A549 (cell line): Measurements from ENCODE around the gene AP5M1. TPM values are rescaled to one million over a fixed set of nuclear protein-coding genes. Genes with fewer than 3 reads are reported as not detected.
"Not testable (repeated sequence)": the region's sequence is repeated elsewhere in the genome, so short reads cannot be mapped to it uniquely, and the experiment has no call there.

Experiments used
- ATAC-seq, 2 experiments: fragments of 200-7000 bp in 1 of 2; fragments of >200 bp in 1 of 2; cut with Nextera tagmentation in 1 of 2; cut with Tn5 transposase in 1 of 2; 3 replicates each; pipeline versions ENCODE4 v1.8.0 to v1.9.1; 2018 to 2020; ENCODE audit warnings: mild to moderate bottlenecking in 1 of 2, moderate library complexity in 1 of 2
- CTCF ChIA-PET: fragments of 300-600 bp; sonication (Branson Sonifier 250); formaldehyde crosslinking; extraction: SDS; loops from one replicate; lab custom pipeline; 2021; ENCODE audit warnings: antibody characterized with exemption, inconsistent platforms; lab: Yijun Ruan, JAX
- POLR2A ChIA-PET: fragments of 350-600 bp; formaldehyde crosslinking; extraction: SDS; loops from one replicate; lab custom pipeline; 2021; ENCODE audit warnings: antibody characterized with exemption, inconsistent platforms; lab: Yijun Ruan, JAX
- DNase-seq, 2 experiments: peaks; one replicate each; pipeline versions ENCODE4 v3.0.0 to v3.0.0-alpha.2; 2011 to 2016; ENCODE audit warnings: low read depth in 1 of 2, low spot score in 1 of 2
- FAIRE-seq: peaks from 2 replicates; lab custom pipeline; 2011; peaks lifted over from hg19 to GRCh38; lab: Jason Lieb, UNC
- H3K27ac ChIP-seq, 2 experiments: fragments of >200 bp; sonication (Bioruptor Twin); formaldehyde crosslinking; 3 replicates each; pipeline ENCODE4 v1.5.1; 2016 to 2017
- H3K4me1 ChIP-seq: fragments of >200 bp; sonication (Bioruptor Twin); formaldehyde crosslinking; 3 replicates; pipeline ENCODE4 v1.6.1; 2016
- H3K4me2 ChIP-seq: fragments of >200 bp; sonication (Bioruptor Twin); formaldehyde crosslinking; 3 replicates; pipeline ENCODE4 v1.6.1; 2016
- H3K4me3 ChIP-seq: fragments of >200 bp; sonication (Bioruptor Twin); formaldehyde crosslinking; 3 replicates; pipeline ENCODE4 v1.5.1; 2016
- H3K9me3 ChIP-seq: fragments of >200 bp; sonication (Bioruptor Twin); formaldehyde crosslinking; 3 replicates; pipeline ENCODE4 v1.6.1; 2016
- BCL3 ChIP-seq: fragments of >200 bp; sonication (Bioruptor Twin); formaldehyde crosslinking; IDR thresholded peaks from 3 replicates; pipeline ENCODE4 v1.6.1; 2016
- BHLHE40 ChIP-seq: IDR thresholded peaks from 2 replicates; pipeline ENCODE4 v1.6.1; 2012; ENCODE audit warnings: low read depth, low read length, inconsistent platforms
- CHD4 ChIP-seq: fragments of 200-600 bp; sonication (generic); IDR thresholded peaks from 2 replicates; pipeline ENCODE4 v1.6.1; 2016; ENCODE audit warnings: antibody characterized with exemption, mild to moderate bottlenecking, borderline replicate concordance
- E2F6 ChIP-seq: IDR thresholded peaks from 2 replicates; pipeline ENCODE4 v1.6.1; 2012; ENCODE audit warnings: low read depth, borderline replicate concordance
- HOXA7 ChIP-seq: fragments of 250-450 bp; sonication (Bioruptor Pico); IDR thresholded peaks from 2 replicates; pipeline ENCODE4 v1.5.0; 2020; ENCODE audit warnings: mild to moderate bottlenecking, moderate library complexity
- POLR2A ChIP-seq: IDR thresholded peaks from 2 replicates; pipeline ENCODE4 v1.6.1; 2012; ENCODE audit warnings: mild to moderate bottlenecking, low read length
- RCOR1 ChIP-seq: fragments of 150-350 bp; IDR thresholded peaks from 2 replicates; pipeline ENCODE4 v1.6.1; 2014; ENCODE audit warnings: antibody characterized with exemption, low read length, low read depth
- RFX5 ChIP-seq: fragments of 450-650 bp; IDR thresholded peaks from 2 replicates; pipeline ENCODE4 v1.7.1; 2014; ENCODE audit warnings: antibody characterized with exemption, mild to moderate bottlenecking, moderate library complexity
- SREBF2 ChIP-seq: fragments of 450-650 bp; IDR thresholded peaks from 2 replicates; pipeline ENCODE4 v1.6.1; 2014; ENCODE audit warnings: mild to moderate bottlenecking, moderate library complexity
- WGBS: methylation state at CpG from one replicate; pipeline ENCODE4 v1.1.6; 2017; ENCODE audit errors: missing lambda C conversion rate; 5-methylcytosine and 5-hydroxymethylcytosine counted together
- polyA plus RNA-seq, 4 experiments: library from polyadenylated mRNA; depleted of rRNA in 3 of 4; stranded (reverse); fragments of >200 nt; fragmentation: RNase III in 1 of 4; extraction: RNeasy Plus Mini Kit Qiagen cat#74134 plus additional on column Dnase treatment in 1 of 4; gene quantifications; 2 replicates in 3 of 4; 3 replicates in 1 of 4; pipeline ENCODE4 v1.2.3, GENCODE V29; 2011 to 2017
- TF ChIP-seq, protein P1 (sequence below): fragments of 250-450 bp; sonication (Bioruptor Pico); IDR thresholded peaks from 2 replicates; pipeline ENCODE4 v1.5.0; 2021; ENCODE audit warnings: mild to moderate bottlenecking, moderate library complexity, borderline replicate concordance
- TF ChIP-seq, protein P2 (sequence below): fragments of 200-600 bp; sonication (generic); IDR thresholded peaks from 2 replicates; pipeline ENCODE4 v1.6.1; 2016; ENCODE audit warnings: antibody characterized with exemption, mild to moderate bottlenecking, moderate library complexity

Gene AP5M1
- polyA plus RNA-seq, 2 of the 4 experiments (the other 2 are of a cell fraction) = 22.8 to 40.6 TPM

DNA sequence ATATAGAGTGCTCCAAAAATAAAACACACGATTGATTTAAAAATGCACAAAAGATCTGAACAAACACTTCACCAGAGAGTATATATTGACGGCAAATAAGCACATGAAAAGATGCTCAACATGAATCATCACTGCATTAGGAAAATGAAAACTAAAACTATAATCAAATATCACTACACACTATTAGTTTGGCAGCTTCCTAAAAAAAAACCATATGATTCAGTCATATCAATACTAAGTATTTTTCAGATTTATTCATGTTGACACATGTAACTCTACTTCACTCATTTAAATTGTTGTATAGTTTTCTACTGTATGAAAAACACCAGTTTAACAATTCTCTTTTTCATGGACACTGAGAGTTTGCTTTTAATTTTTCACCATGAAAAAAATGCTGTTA is 41.7 kb upstream of the AP5M1 start (continued):
- TF ChIP-seq E2F6 = no peak

DNA sequence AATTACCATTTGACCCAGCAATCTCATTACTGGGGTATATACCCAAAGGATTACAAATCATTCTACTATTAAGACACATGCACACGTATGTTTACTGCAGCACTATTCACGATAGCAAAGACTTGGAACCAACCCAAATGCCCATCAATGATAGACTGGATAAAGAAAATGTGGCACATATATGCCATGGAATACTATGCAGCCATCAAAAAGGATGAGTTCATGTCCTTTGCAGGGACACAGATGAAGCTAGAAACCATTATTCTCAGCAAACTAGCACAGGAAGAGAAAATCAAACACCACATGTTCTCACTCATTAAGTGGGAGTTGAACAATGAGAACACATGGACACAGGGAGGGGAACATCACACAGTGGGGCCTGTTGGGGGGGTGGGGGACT is 40.5 kb upstream of the AP5M1 start:
- H3K4me2 ChIP-seq, FAIRE-seq, H3K4me3 ChIP-seq, H3K27ac ChIP-seq, H3K4me1 ChIP-seq, CTCF ChIA-PET, H3K9me3 ChIP-seq, DNase-seq, POLR2A ChIA-PET, ATAC-seq: not testable (repeated sequence)
- WGBS = 89% methylated on average over 2 of the region's 2 CpGs

- Histone ChIP-seq H3K4me2 (no peak overlapping the region), H3K4me1 (no peaks in the 10 kb centered on the region), H3K9me3 (no peaks in the 10 kb centered on the region), H3K27ac (no peak overlapping the region), H3K4me3 (no peak overlapping the region)
- TF ChIP-seq BHLHE40 (no peak), HOXA7 (CRISPR knock-in tag) (no peak), RFX5 (no peak), E2F6 (no peak), RCOR1 (no peak), CHD4 (no peak), POLR2A (no peak), SREBF2 (no peak), BCL3 (no peak)
- TF ChIP-seq, protein P1, sequence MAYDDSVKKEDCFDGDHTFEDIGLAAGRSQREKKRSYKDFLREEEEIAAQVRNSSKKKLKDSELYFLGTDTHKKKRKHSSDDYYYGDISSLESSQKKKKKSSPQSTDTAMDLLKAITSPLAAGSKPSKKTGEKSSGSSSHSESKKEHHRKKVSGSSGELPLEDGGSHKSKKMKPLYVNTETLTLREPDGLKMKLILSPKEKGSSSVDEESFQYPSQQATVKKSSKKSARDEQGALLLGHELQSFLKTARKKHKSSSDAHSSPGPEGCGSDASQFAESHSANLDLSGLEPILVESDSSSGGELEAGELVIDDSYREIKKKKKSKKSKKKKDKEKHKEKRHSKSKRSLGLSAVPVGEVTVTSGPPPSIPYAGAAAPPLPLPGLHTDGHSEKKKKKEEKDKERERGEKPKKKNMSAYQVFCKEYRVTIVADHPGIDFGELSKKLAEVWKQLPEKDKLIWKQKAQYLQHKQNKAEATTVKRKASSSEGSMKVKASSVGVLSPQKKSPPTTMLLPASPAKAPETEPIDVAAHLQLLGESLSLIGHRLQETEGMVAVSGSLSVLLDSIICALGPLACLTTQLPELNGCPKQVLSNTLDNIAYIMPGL = no peak
- TF ChIP-seq, protein P2, sequence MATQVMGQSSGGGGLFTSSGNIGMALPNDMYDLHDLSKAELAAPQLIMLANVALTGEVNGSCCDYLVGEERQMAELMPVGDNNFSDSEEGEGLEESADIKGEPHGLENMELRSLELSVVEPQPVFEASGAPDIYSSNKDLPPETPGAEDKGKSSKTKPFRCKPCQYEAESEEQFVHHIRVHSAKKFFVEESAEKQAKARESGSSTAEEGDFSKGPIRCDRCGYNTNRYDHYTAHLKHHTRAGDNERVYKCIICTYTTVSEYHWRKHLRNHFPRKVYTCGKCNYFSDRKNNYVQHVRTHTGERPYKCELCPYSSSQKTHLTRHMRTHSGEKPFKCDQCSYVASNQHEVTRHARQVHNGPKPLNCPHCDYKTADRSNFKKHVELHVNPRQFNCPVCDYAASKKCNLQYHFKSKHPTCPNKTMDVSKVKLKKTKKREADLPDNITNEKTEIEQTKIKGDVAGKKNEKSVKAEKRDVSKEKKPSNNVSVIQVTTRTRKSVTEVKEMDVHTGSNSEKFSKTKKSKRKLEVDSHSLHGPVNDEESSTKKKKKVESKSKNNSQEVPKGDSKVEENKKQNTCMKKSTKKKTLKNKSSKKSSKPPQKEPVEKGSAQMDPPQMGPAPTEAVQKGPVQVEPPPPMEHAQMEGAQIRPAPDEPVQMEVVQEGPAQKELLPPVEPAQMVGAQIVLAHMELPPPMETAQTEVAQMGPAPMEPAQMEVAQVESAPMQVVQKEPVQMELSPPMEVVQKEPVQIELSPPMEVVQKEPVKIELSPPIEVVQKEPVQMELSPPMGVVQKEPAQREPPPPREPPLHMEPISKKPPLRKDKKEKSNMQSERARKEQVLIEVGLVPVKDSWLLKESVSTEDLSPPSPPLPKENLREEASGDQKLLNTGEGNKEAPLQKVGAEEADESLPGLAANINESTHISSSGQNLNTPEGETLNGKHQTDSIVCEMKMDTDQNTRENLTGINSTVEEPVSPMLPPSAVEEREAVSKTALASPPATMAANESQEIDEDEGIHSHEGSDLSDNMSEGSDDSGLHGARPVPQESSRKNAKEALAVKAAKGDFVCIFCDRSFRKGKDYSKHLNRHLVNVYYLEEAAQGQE = no peak
- ATAC-seq (no peak), FAIRE-seq (peak; percentile 18), DNase-seq (no peak)
- POLR2A ChIA-PET = no interaction called here
- CTCF ChIA-PET = no interaction called here
- WGBS = 95% methylated on average over 1 of the region's 1 CpG
Observed at GRCh38 chr14:57232006-57232405, 36.8 kb upstream of the AP5M1 start.

DNA sequence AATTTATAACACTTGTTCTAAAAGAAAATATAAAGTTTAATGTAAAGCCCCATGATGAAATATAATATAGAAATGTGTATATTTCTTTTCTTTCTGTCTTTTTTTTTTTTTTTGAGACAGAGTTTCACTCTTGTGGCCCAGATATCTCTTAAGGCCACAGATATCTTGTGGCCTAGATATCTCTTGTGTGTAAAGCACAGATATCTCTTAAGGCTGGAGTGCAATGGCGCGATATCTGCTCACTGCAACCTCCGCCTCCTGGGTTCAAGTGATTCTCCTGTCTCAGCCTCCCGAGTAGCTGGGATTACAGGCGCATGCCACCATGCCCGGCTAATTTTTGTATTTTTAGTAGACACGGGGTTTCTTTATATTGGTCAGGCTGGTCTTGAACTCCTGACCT is 28.7 kb upstream of the AP5M1 start:
- H3K4me2 ChIP-seq, POLR2A ChIA-PET, ATAC-seq, DNase-seq, H3K4me1 ChIP-seq, H3K9me3 ChIP-seq, H3K27ac ChIP-seq, FAIRE-seq, H3K4me3 ChIP-seq, CTCF ChIA-PET: not testable (repeated sequence)
- 98% methylated on average over 7 of the region's 7 CpGs for WGBS
